Measurements from ENCODE around the gene ERCC4. TPM values are rescaled to one million over a fixed set of nuclear protein-coding genes. Genes with fewer than 3 reads are reported as not detected.
"Not testable (repeated sequence)": the region's sequence is repeated elsewhere in the genome, so short reads cannot be mapped to it uniquely, and the experiment has no call there.

The ERCC4 gene
- total RNA-seq, 6 experiments from 2014 or later = 14.6 to 18.8 (median 15.8) TPM

GRCh38 chr16:13885700-13886099 lies 34.3 kb upstream of the ERCC4 start:
- Mint-ChIP-seq H3K36me3 (ENCODE audit: low read depth) (no peaks in the 10 kb centered on the region), H3K4me1 (ENCODE audit: low read depth) (peaks cover 12% of the 10 kb centered on the region), H3K27ac (no peak overlapping the region), H3K27me3 (ENCODE audit: insufficient read depth) (peaks cover 25% of the 10 kb centered on the region), H3K9me3 (no peaks in the 10 kb centered on the region), H3K4me3 (no peak overlapping the region)
- TF ChIP-seq, protein P1, sequence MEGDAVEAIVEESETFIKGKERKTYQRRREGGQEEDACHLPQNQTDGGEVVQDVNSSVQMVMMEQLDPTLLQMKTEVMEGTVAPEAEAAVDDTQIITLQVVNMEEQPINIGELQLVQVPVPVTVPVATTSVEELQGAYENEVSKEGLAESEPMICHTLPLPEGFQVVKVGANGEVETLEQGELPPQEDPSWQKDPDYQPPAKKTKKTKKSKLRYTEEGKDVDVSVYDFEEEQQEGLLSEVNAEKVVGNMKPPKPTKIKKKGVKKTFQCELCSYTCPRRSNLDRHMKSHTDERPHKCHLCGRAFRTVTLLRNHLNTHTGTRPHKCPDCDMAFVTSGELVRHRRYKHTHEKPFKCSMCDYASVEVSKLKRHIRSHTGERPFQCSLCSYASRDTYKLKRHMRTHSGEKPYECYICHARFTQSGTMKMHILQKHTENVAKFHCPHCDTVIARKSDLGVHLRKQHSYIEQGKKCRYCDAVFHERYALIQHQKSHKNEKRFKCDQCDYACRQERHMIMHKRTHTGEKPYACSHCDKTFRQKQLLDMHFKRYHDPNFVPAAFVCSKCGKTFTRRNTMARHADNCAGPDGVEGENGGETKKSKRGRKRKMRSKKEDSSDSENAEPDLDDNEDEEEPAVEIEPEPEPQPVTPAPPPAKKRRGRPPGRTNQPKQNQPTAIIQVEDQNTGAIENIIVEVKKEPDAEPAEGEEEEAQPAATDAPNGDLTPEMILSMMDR (IDR thresholded peaks at IDR 0.05) = no peak
- no peak for DNase-seq

DNA sequence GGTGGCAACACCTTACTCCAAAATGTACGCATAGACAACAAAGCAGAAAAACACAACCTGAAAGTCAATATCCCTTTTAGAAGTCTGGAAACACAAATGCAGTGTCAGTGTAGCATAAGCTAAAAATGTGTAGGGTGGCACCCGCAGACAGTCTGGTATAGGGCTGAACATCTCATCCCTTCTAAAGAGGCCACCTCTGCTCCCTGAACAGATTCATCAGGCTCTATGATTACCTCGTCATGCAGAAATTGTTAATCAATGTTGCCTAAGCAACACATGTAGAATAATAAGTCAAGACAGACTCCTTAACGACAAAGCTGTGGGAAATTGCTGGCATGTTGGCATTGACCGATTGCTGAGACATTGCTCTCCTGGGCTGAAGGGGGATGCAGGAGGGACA lies 33.3 kb upstream of the ERCC4 start:
- no peaks in the 10 kb centered on the region for H3K9me3 Mint-ChIP-seq
- no peak overlapping the region for H3K27ac Mint-ChIP-seq
- no peak overlapping the region for H3K4me3 Mint-ChIP-seq
- no peak for DNase-seq
- no peaks in the 10 kb centered on the region for H3K36me3 Mint-ChIP-seq (ENCODE audit: low read depth)
- peaks cover 25% of the 10 kb centered on the region for H3K27me3 Mint-ChIP-seq (ENCODE audit: insufficient read depth)
- TF ChIP-seq, protein P1 (IDR thresholded peaks at IDR 0.05) = no peak
- peaks cover 12% of the 10 kb centered on the region for H3K4me1 Mint-ChIP-seq (ENCODE audit: low read depth)

- H3K27me3 Mint-ChIP-seq (ENCODE audit: insufficient read depth) = peaks cover 14% of the 10 kb centered on the region
- H3K4me3 Mint-ChIP-seq; H3K4me1 Mint-ChIP-seq (ENCODE audit: low read depth); H3K36me3 Mint-ChIP-seq (ENCODE audit: low read depth); DNase-seq; H3K27ac Mint-ChIP-seq; H3K9me3 Mint-ChIP-seq: not testable (repeated sequence)
Observed at GRCh38 chr16:13889323-13889722, 30.6 kb upstream of the ERCC4 start.

DNA sequence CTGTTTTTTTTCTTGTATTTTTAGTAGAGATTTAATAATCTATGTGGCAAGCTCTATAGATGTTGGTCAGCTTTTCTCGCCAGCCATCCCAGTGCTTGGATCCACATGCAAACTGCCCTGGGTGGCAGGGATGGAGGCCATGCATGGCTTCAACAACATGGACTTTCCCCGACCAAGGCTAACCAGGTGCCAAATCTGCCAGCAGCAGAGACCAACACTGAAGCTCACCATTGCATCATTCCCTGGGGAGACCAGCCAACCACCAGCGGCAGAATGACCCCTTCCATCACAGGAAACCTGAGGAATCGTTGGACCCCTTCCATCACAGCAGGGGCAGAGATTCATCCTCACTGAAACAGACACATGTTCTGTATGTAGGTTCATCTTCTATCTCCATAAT lies 27.7 kb upstream of the ERCC4 start:
- H3K36me3 Mint-ChIP-seq (ENCODE audit: low read depth) = no peaks in the 10 kb centered on the region
- TF ChIP-seq, protein P1 (IDR thresholded peaks at IDR 0.05) = no peak
- no peak overlapping the region for H3K4me3 Mint-ChIP-seq
- no peak for DNase-seq
- H3K9me3 Mint-ChIP-seq = no peaks in the 10 kb centered on the region
- peaks cover 6% of the 10 kb centered on the region for H3K27me3 Mint-ChIP-seq (ENCODE audit: insufficient read depth)
- no peaks in the 10 kb centered on the region for H3K4me1 Mint-ChIP-seq (ENCODE audit: low read depth)
- H3K27ac Mint-ChIP-seq = no peak overlapping the region

GRCh38 chr16:13895516-13895915 lies 24.4 kb upstream of the ERCC4 start:
- Mint-ChIP-seq H3K4me1 (ENCODE audit: low read depth) (no peaks in the 10 kb centered on the region), H3K9me3 (no peaks in the 10 kb centered on the region), H3K27ac (no peak overlapping the region), H3K27me3 (ENCODE audit: insufficient read depth) (peaks cover 2% of the 10 kb centered on the region), H3K36me3 (ENCODE audit: low read depth) (no peaks in the 10 kb centered on the region), H3K4me3 (no peak overlapping the region)
- TF ChIP-seq, protein P1 (IDR thresholded peaks at IDR 0.05) = no peak
- DNase-seq = no peak

GRCh38 chr16:13896543-13897182 lies 23.3 kb upstream of the ERCC4 start:
- peaks cover 2% of the 10 kb centered on the region for H3K27me3 Mint-ChIP-seq (ENCODE audit: insufficient read depth)
- no peaks in the 10 kb centered on the region for H3K36me3 Mint-ChIP-seq (ENCODE audit: low read depth)
- TF ChIP-seq, protein P1 (IDR thresholded peaks at IDR 0.05) = peak; percentile 72
- DNase-seq = no peak
- H3K9me3 Mint-ChIP-seq = peaks cover 4% of the 10 kb centered on the region; the same call in 1 of the 2 replicates
- no peak overlapping the region for H3K4me3 Mint-ChIP-seq
- no peaks in the 10 kb centered on the region for H3K4me1 Mint-ChIP-seq (ENCODE audit: low read depth)
- H3K27ac Mint-ChIP-seq = no peak overlapping the region
